ENCODE data around the gene PCYT2.

DNA sequence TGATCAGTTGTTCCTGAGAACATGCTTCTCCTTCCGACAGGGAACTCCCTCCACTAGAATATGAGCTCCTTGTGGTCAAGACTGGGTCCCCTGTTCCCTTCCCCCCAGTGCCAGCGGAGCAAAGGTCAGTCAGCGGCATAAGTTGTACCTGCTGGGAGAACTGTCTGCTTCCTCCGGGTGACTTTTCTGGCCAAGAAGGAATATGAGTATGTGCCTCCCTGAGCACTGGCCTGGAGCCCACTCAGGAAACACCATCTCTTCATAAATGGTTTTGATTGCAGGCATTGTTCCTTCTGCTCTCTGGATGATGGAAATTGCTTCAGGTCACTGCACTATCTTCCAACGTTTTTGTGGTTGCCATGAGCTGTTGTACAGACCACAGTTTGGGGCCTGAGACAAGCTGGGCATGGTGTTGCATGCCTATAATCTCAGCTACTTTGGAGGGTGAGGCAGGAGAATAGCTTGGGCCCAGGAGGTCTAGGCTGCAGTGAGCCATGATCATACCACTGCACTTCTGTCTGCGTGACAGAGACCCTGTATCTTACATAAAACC is 48.0 kb downstream of the PCYT2 start:
- TF ChIP-seq, protein P1, sequence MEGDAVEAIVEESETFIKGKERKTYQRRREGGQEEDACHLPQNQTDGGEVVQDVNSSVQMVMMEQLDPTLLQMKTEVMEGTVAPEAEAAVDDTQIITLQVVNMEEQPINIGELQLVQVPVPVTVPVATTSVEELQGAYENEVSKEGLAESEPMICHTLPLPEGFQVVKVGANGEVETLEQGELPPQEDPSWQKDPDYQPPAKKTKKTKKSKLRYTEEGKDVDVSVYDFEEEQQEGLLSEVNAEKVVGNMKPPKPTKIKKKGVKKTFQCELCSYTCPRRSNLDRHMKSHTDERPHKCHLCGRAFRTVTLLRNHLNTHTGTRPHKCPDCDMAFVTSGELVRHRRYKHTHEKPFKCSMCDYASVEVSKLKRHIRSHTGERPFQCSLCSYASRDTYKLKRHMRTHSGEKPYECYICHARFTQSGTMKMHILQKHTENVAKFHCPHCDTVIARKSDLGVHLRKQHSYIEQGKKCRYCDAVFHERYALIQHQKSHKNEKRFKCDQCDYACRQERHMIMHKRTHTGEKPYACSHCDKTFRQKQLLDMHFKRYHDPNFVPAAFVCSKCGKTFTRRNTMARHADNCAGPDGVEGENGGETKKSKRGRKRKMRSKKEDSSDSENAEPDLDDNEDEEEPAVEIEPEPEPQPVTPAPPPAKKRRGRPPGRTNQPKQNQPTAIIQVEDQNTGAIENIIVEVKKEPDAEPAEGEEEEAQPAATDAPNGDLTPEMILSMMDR (IDR thresholded peaks at IDR 0.05), result no peak
- TF ChIP-seq, protein P2, sequence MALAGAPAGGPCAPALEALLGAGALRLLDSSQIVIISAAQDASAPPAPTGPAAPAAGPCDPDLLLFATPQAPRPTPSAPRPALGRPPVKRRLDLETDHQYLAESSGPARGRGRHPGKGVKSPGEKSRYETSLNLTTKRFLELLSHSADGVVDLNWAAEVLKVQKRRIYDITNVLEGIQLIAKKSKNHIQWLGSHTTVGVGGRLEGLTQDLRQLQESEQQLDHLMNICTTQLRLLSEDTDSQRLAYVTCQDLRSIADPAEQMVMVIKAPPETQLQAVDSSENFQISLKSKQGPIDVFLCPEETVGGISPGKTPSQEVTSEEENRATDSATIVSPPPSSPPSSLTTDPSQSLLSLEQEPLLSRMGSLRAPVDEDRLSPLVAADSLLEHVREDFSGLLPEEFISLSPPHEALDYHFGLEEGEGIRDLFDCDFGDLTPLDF (CRISPR knock-in tag; IDR thresholded peaks at IDR 0.05), result no peak
- TF ChIP-seq FOXJ3 (CRISPR knock-in tag; IDR thresholded peaks at IDR 0.05; ENCODE audit: borderline replicate concordance) (no peak), GABPB1 (CRISPR knock-in tag; IDR thresholded peaks at IDR 0.05) (no peak), RORB (CRISPR knock-in tag; IDR thresholded peaks at IDR 0.05) (no peak), SP1 (CRISPR knock-in tag; conservative IDR thresholded peaks at IDR 0.05) (no peak), E2F5 (CRISPR knock-in tag; IDR thresholded peaks at IDR 0.05) (no peak), RELA (CRISPR knock-in tag; IDR thresholded peaks at IDR 0.05; ENCODE audit: borderline replicate concordance) (no peak)
